Measurements from ENCODE around the gene COL1A1.

COL1A1 gene

GRCh38 chr17:50185631-50186471, 15.6 kb downstream of the COL1A1 start:
- DNase-seq (ENCODE audit: low read depth in 1 of 2, low spot score in 1 of 2), result no peak
- Histone ChIP-seq H3K4me3 (replicated peaks; ENCODE audit: insufficient read depth, low read length) (no peak overlapping the region), H3K27me3 (ENCODE audit: insufficient read depth, poor library complexity, severe bottlenecking) (no peaks in the 10 kb centered on the region), H3K27ac (replicated peaks) (peak overlapping the region; percentile 94)
- TF ChIP-seq SPI1 (IDR thresholded peaks at IDR 0.05; ENCODE audit: borderline replicate concordance, low read depth), result no peak
- TF ChIP-seq POLR2AphosphoS5 (IDR thresholded peaks at IDR 0.05; ENCODE audit: low read depth), result no peak
- TF ChIP-seq CTCF (IDR thresholded peaks at IDR 0.05; ENCODE audit: insufficient read depth, low read length), result no peak
- TF ChIP-seq, protein P1, sequence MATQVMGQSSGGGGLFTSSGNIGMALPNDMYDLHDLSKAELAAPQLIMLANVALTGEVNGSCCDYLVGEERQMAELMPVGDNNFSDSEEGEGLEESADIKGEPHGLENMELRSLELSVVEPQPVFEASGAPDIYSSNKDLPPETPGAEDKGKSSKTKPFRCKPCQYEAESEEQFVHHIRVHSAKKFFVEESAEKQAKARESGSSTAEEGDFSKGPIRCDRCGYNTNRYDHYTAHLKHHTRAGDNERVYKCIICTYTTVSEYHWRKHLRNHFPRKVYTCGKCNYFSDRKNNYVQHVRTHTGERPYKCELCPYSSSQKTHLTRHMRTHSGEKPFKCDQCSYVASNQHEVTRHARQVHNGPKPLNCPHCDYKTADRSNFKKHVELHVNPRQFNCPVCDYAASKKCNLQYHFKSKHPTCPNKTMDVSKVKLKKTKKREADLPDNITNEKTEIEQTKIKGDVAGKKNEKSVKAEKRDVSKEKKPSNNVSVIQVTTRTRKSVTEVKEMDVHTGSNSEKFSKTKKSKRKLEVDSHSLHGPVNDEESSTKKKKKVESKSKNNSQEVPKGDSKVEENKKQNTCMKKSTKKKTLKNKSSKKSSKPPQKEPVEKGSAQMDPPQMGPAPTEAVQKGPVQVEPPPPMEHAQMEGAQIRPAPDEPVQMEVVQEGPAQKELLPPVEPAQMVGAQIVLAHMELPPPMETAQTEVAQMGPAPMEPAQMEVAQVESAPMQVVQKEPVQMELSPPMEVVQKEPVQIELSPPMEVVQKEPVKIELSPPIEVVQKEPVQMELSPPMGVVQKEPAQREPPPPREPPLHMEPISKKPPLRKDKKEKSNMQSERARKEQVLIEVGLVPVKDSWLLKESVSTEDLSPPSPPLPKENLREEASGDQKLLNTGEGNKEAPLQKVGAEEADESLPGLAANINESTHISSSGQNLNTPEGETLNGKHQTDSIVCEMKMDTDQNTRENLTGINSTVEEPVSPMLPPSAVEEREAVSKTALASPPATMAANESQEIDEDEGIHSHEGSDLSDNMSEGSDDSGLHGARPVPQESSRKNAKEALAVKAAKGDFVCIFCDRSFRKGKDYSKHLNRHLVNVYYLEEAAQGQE (IDR thresholded peaks at IDR 0.05; ENCODE audit: insufficient replicate concordance, low read depth), result no peak
- TF ChIP-seq GABPA (IDR thresholded peaks at IDR 0.05; ENCODE audit: low read depth), result no peak

GRCh38 chr17:50184611-50185398, 16.6 kb downstream of the COL1A1 start:
- H3K4me3 ChIP-seq (replicated peaks; ENCODE audit: insufficient read depth, low read length), result no peak overlapping the region
- no peaks in the 10 kb centered on the region for H3K27me3 ChIP-seq (ENCODE audit: insufficient read depth, poor library complexity, severe bottlenecking)
- H3K27ac ChIP-seq (replicated peaks), result peak overlapping the region; percentile 94
- DNase-seq (ENCODE audit: low read depth in 1 of 2, low spot score in 1 of 2), result peak; percentile 63 to 91
- TF ChIP-seq, protein P1 (IDR thresholded peaks at IDR 0.05; ENCODE audit: insufficient replicate concordance, low read depth), result no peak
- 0 out of 2 replicates have a peak, but pooled peaks have one; percentile 31 for TF ChIP-seq POLR2AphosphoS5 (IDR thresholded peaks at IDR 0.05; ENCODE audit: low read depth)

DNA sequence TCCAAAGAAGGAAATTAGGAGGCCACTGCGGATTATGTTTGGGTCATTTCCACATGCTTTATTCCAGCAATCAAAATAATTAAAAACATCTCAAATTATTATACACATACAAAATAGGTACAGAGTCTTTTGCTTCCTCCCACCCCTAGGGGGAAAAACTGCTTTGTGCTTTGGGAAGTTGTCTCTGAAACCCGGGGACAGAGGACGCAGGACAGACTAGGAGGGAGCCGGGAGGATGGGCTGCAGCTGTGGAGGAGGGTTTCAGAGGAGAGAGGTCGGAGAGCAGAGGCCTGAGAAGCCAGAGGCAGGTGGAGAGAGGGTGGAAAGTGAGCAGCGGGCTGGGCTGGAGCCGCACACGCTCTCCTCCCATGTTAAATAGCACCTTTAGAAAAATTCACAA, 17.4 kb downstream of the COL1A1 start:
- no peaks in the 10 kb centered on the region for H3K27me3 ChIP-seq (ENCODE audit: insufficient read depth, poor library complexity, severe bottlenecking)
- DNase-seq (ENCODE audit: low read depth in 1 of 2, low spot score in 1 of 2), result peak in 1 of 2 experiments; percentile 38
- 0 out of 2 replicates have a peak overlapping the region, but pooled peaks have one; percentile 9 for H3K4me3 ChIP-seq (replicated peaks; ENCODE audit: insufficient read depth, low read length)
- no peak for TF ChIP-seq CTCF (IDR thresholded peaks at IDR 0.05; ENCODE audit: insufficient read depth, low read length)
- TF ChIP-seq, protein P1 (IDR thresholded peaks at IDR 0.05; ENCODE audit: insufficient replicate concordance, low read depth), result no peak
- no peak for TF ChIP-seq POLR2AphosphoS5 (IDR thresholded peaks at IDR 0.05; ENCODE audit: low read depth)
- no peak for TF ChIP-seq GABPA (IDR thresholded peaks at IDR 0.05; ENCODE audit: low read depth)
- no peak for TF ChIP-seq SPI1 (IDR thresholded peaks at IDR 0.05; ENCODE audit: borderline replicate concordance, low read depth)
- peak overlapping the region; percentile 94 for H3K27ac ChIP-seq (replicated peaks)

All from HL-60 (cell line).